ENCODE data around the gene OR10A3.

GRCh38 chr11:7890417-7891172, 50.9 kb downstream of the OR10A3 start:
- TF ChIP-seq CTCF (IDR thresholded peaks at IDR 0.05) = no peak
- no peak for TF ChIP-seq POLR2A (IDR thresholded peaks at IDR 0.05)

All from thyroid gland (tissue), 4 donors.